ENCODE data around the gene AMFR. TPM values are rescaled to one million over a fixed set of nuclear protein-coding genes. Genes with fewer than 3 reads are reported as not detected.

AMFR gene
- total RNA-seq, 1 experiment from 2014 or later = 31.7 TPM

- TF ChIP-seq, protein P1, sequence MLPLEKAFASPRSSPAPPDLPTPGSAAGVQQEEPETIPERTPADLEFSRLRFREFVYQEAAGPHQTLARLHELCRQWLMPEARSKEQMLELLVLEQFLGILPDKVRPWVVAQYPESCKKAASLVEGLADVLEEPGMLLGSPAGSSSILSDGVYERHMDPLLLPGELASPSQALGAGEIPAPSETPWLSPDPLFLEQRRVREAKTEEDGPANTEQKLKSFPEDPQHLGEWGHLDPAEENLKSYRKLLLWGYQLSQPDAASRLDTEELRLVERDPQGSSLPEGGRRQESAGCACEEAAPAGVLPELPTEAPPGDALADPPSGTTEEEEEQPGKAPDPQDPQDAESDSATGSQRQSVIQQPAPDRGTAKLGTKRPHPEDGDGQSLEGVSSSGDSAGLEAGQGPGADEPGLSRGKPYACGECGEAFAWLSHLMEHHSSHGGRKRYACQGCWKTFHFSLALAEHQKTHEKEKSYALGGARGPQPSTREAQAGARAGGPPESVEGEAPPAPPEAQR (CRISPR knock-in tag; IDR thresholded peaks at IDR 0.05) = no peak
- no peak for TF ChIP-seq TP53 (CRISPR knock-in tag; IDR thresholded peaks at IDR 0.05)
- TF ChIP-seq JUN (CRISPR knock-in tag; IDR thresholded peaks at IDR 0.05) = no peak
- no peak for TF ChIP-seq JAZF1 (CRISPR knock-in tag; IDR thresholded peaks at IDR 0.05)
Measured at GRCh38 chr16:56470232-56470631, 44.9 kb upstream of the AMFR start (continued).

GRCh38 chr16:56469748-56470147 lies 44.4 kb upstream of the AMFR start:
- ATAC-seq = no peak
- POLR2A ChIA-PET = no interaction called here
- H3K9me3 Mint-ChIP-seq = no peaks in the 10 kb centered on the region
- H3K27me3 Mint-ChIP-seq (ENCODE audit: low read depth) = no peaks in the 10 kb centered on the region
- no peak overlapping the region for H3K27ac Mint-ChIP-seq
- peaks cover 1% of the 10 kb centered on the region; the same call in 1 of the 2 replicates for H3K4me1 Mint-ChIP-seq
- peaks cover 78% of the 10 kb centered on the region for H3K36me3 Mint-ChIP-seq
- DNase-seq (ENCODE audit: low spot score) = no peak
- CTCF ChIA-PET = interaction anchor here (1.0 kb wide), 1 partner anchor 232 kb away, joined by 3 read pairs; no protein-coding TSS in a partner anchor
- TF ChIP-seq, protein P2, sequence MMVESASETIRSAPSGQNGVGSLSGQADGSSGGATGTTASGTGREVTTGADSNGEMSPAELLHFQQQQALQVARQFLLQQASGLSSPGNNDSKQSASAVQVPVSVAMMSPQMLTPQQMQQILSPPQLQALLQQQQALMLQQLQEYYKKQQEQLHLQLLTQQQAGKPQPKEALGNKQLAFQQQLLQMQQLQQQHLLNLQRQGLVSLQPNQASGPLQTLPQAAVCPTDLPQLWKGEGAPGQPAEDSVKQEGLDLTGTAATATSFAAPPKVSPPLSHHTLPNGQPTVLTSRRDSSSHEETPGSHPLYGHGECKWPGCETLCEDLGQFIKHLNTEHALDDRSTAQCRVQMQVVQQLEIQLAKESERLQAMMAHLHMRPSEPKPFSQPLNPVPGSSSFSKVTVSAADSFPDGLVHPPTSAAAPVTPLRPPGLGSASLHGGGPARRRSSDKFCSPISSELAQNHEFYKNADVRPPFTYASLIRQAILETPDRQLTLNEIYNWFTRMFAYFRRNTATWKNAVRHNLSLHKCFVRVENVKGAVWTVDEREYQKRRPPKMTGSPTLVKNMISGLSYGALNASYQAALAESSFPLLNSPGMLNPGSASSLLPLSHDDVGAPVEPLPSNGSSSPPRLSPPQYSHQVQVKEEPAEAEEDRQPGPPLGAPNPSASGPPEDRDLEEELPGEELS (CRISPR knock-in tag; IDR thresholded peaks at IDR 0.05) = no peak
- TF ChIP-seq NR3C1 (CRISPR knock-in tag; conservative IDR thresholded peaks at IDR 0.05; ENCODE audit: low read depth) (no peak), ATF6 (CRISPR knock-in tag; IDR thresholded peaks at IDR 0.05) (no peak), MXD4 (CRISPR knock-in tag; IDR thresholded peaks at IDR 0.05; ENCODE audit: borderline replicate concordance) (no peak), FOXK1 (CRISPR knock-in tag; IDR thresholded peaks at IDR 0.05) (no peak)
- no peak overlapping the region for H3K4me3 Mint-ChIP-seq

- Mint-ChIP-seq H3K4me3 (no peak overlapping the region), H3K9me3 (no peaks in the 10 kb centered on the region), H3K27me3 (ENCODE audit: low read depth) (no peaks in the 10 kb centered on the region), H3K4me1 (no peaks in the 10 kb centered on the region), H3K36me3 (peaks cover 85% of the 10 kb centered on the region), H3K27ac (no peak overlapping the region; the same call in 1 of the 2 replicates)
- ATAC-seq = no peak
- POLR2A ChIA-PET = interaction anchor here (0.7 kb wide), 1 partner anchor 12 kb away, joined by 3 read pairs; no protein-coding TSS in a partner anchor
- CTCF ChIA-PET = no interaction called here
- TF ChIP-seq ATF6 (CRISPR knock-in tag; IDR thresholded peaks at IDR 0.05) (no peak), TP53 (CRISPR knock-in tag; IDR thresholded peaks at IDR 0.05) (no peak), CREM (CRISPR knock-in tag; IDR thresholded peaks at IDR 0.05) (no peak), ATF1 (CRISPR knock-in tag; IDR thresholded peaks at IDR 0.05) (no peak), EMX1 (CRISPR knock-in tag; IDR thresholded peaks at IDR 0.05) (no peak), E2F1 (CRISPR knock-in tag; IDR thresholded peaks at IDR 0.05) (no peak), ZNF232 (CRISPR knock-in tag; IDR thresholded peaks at IDR 0.05) (no peak)
- TF ChIP-seq, protein P3, sequence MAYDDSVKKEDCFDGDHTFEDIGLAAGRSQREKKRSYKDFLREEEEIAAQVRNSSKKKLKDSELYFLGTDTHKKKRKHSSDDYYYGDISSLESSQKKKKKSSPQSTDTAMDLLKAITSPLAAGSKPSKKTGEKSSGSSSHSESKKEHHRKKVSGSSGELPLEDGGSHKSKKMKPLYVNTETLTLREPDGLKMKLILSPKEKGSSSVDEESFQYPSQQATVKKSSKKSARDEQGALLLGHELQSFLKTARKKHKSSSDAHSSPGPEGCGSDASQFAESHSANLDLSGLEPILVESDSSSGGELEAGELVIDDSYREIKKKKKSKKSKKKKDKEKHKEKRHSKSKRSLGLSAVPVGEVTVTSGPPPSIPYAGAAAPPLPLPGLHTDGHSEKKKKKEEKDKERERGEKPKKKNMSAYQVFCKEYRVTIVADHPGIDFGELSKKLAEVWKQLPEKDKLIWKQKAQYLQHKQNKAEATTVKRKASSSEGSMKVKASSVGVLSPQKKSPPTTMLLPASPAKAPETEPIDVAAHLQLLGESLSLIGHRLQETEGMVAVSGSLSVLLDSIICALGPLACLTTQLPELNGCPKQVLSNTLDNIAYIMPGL (CRISPR knock-in tag; IDR thresholded peaks at IDR 0.05) = no peak
- no peak for DNase-seq (ENCODE audit: low spot score)
Measured at GRCh38 chr16:56468800-56469199, 43.5 kb upstream of the AMFR start.

Measured in WTC11 (cell line).